Peyer's patch (tissue), 4 donors: ENCODE data around the gene PRPF19. TPM values are rescaled to one million over a fixed set of nuclear protein-coding genes. Genes with fewer than 3 reads are reported as not detected.

Experiments used
- DNase-seq, 3 donors: peaks; one replicate each; pipeline ENCODE4 v3.0.0-alpha.2; 2017 to 2019
- H3K27ac ChIP-seq, 4 donors: fragments of 200-600 bp; sonication (generic); one replicate each; pipeline ENCODE4 v1.5.1; 2016 to 2019
- H3K27me3 ChIP-seq, 2 donors: fragments of 200-600 bp; sonication (generic); one replicate each; pipeline ENCODE4 v1.5.1; 2019
- H3K36me3 ChIP-seq, 3 donors: fragments of 200-600 bp; sonication (generic); one replicate each; pipeline ENCODE4 v1.5.1; 2016 to 2019
- H3K4me1 ChIP-seq, 4 donors: fragments of 200-600 bp; sonication (generic); one replicate each; pipeline ENCODE4 v1.5.1; 2016 to 2019
- H3K4me3 ChIP-seq, 4 donors: fragments of 200-600 bp; sonication (generic); 1 replicate in 3 of 4; 2 replicates in 1 of 4; pipeline ENCODE4 v1.5.1; 2016 to 2019; ENCODE audit warnings: mild to moderate bottlenecking in 1 of 4
- H3K9me3 ChIP-seq, 4 donors: fragments of 200-600 bp; sonication (generic); one replicate each; pipeline ENCODE4 v1.5.1; 2016 to 2019; ENCODE audit warnings: mild to moderate bottlenecking in 1 of 4
- POLR2A ChIP-seq, 2 donors: fragments of 450-650 bp; IDR thresholded peaks; one replicate each; pipeline ENCODE4 v1.5.1; 2017; ENCODE audit warnings: antibody characterized with exemption in 2 of 2, mild to moderate bottlenecking in 2 of 2, moderate library complexity in 2 of 2
- total RNA-seq, 4 donors: library from RNA; depleted of rRNA; stranded (reverse); fragments of >200 nt; gene quantifications; one replicate each; pipeline ENCODE4 v1.1.0, GENCODE V29; 2016
- TF ChIP-seq, protein P1 (sequence below), 6 experiments: fragments of 450-650 bp in 4 of 6; fragments of 200-600 bp in 2 of 6; sonication (generic) in 1 of 6; IDR thresholded peaks; one replicate each; pipeline ENCODE4 v1.5.1; 2017 to 2019; ENCODE audit warnings: antibody characterized with exemption in 6 of 6, mild to moderate bottlenecking in 3 of 6, moderate library complexity in 1 of 6

PRPF19 gene
- total RNA-seq, 4 donors from 2014 or later: 36.1 to 53.4 (median 46.5) TPM

DNA sequence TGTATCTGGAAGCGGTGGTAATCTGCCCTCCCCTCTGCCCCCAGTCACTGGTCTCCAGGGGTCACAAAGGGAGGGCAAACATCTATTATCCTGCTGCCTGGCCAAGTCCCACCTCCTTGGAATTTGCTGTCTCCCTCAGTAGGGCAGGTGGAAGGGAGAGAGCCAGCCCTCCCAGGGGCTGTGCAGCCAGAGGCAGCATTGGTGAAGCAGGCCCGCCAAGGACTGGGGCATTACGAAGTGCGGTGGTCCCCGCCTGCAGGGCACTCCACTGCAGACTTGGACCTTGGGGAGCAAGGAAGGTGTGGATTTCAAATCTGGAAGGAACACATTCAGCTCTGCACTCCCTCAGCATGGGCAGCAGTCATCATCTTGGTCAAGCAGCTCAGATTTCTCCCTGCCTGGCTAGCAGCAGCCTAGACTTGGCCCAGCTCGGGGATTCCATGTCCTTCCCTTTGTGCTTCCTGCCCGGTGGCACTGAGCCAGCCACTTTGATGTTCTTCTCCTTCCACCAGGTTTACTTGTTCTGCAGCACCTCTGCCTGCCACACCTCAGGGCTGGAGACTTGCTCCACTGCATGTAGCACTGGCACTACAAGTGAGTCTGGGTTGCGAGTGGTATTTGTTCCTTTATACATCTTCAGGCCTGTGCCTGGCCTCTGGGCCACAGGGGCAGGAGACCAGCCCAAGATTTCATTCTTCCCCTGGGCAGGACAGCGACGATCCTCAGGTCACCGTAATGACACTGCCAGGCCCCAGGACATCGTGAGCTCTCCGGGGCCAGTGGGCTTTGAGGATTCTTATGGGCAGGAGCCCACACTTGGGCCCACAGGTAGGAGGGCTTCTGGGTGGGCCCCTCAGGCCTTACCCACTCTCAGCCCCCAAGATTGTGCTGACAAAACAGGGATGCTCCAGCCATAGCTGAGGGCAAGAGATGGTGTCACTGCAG, 31.7 kb downstream of the PRPF19 start:
- Histone ChIP-seq H3K36me3 (no peaks in the 10 kb centered on the region), H3K4me3 (no peak overlapping the region), H3K9me3 (no peaks in the 10 kb centered on the region), H3K4me1 (peaks cover 0 to 15% (median 0%) of the 10 kb centered on the region in 4 donors), H3K27ac (no peak overlapping the region), H3K27me3 (no peaks in the 10 kb centered on the region)
- peak in 2 of 3 donors; percentile 35 to 36 for DNase-seq
- TF ChIP-seq, protein P1, sequence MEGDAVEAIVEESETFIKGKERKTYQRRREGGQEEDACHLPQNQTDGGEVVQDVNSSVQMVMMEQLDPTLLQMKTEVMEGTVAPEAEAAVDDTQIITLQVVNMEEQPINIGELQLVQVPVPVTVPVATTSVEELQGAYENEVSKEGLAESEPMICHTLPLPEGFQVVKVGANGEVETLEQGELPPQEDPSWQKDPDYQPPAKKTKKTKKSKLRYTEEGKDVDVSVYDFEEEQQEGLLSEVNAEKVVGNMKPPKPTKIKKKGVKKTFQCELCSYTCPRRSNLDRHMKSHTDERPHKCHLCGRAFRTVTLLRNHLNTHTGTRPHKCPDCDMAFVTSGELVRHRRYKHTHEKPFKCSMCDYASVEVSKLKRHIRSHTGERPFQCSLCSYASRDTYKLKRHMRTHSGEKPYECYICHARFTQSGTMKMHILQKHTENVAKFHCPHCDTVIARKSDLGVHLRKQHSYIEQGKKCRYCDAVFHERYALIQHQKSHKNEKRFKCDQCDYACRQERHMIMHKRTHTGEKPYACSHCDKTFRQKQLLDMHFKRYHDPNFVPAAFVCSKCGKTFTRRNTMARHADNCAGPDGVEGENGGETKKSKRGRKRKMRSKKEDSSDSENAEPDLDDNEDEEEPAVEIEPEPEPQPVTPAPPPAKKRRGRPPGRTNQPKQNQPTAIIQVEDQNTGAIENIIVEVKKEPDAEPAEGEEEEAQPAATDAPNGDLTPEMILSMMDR (IDR thresholded peaks at IDR 0.05): no peak
- no peak for TF ChIP-seq POLR2A (IDR thresholded peaks at IDR 0.05)

DNA sequence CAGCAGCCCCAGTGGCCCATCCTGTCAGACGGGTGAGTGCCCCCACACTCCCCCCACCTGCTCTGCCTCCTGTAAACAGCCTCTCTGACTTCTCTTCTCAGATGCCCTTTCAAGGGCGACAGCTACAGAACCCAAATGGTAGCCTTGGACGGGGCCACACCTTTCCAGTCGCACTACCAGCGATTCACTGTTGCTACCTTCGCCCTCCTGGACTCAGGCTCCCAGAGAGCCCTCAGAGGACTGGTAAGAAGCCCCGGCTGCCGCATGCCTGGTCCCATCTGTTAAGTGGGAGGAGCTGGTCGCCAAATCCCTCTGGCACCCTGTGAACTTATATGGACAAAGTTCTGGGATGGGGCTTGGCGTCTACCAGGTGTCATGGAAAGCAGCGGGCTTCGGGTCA, 32.9 kb downstream of the PRPF19 start:
- H3K27ac ChIP-seq: peak overlapping the region in 2 of 4 donors; percentile 48 to 65
- no peak overlapping the region for H3K4me3 ChIP-seq
- no peaks in the 10 kb centered on the region for H3K27me3 ChIP-seq
- TF ChIP-seq, protein P1 (IDR thresholded peaks at IDR 0.05): no peak
- no peak for TF ChIP-seq POLR2A (IDR thresholded peaks at IDR 0.05)
- H3K4me1 ChIP-seq: peaks cover 0 to 15% (median 0%) of the 10 kb centered on the region in 4 donors
- no peaks in the 10 kb centered on the region for H3K9me3 ChIP-seq
- no peaks in the 10 kb centered on the region for H3K36me3 ChIP-seq
- peak in 2 of 3 donors; percentile 29 to 41 for DNase-seq

GRCh38 chr11:60872961-60873524, 33.3 kb downstream of the PRPF19 start:
- Histone ChIP-seq H3K27me3 (no peaks in the 10 kb centered on the region), H3K36me3 (no peaks in the 10 kb centered on the region), H3K4me3 (no peak overlapping the region), H3K4me1 (peaks cover 0 to 15% (median 0%) of the 10 kb centered on the region in 4 donors), H3K9me3 (no peaks in the 10 kb centered on the region), H3K27ac (peak overlapping the region in 2 of 4 donors; percentile 48 to 65)
- DNase-seq: peak in 2 of 3 donors; percentile 48 to 54
- TF ChIP-seq, protein P1 (IDR thresholded peaks at IDR 0.05): no peak
- no peak for TF ChIP-seq POLR2A (IDR thresholded peaks at IDR 0.05)

DNA sequence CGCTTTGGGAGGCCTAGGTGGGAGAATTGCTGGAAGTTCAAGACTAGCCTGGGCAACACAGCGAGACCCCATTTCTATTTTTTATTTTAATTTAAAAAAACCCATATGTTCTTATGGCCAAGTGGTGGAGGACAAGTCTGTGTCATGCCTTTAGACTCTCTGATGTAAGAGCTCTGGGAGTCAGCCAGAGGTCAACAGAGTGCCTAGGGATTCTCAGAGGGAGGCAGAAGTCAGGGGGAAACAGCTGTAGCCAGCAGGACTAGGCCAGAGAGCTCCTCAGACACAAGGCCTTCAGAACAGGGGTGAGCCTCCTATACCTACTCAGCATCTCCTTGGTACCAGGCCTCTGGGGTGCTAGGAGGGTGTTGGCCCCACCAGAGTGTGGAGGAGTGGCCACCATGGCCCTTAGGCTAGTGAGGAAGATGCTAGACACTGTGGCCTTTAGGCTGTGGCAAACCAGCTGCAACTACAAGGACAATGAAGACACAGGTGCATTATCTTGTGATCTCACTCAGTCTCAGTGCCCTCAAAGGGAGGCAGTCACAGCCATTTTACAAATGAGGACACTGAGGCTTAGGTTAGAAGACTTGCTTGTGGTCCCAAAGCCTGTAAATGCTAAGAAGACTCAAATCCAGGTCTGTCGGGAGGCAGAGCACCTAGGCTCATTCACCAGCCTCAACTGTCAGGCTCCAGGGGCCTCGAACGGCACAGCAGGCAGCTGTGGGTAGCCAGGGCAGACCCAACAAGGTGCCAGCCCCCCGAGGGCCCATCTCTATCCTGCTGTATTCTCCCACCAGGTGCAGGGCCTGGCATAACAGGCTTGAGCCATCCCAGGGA, 34.0 kb downstream of the PRPF19 start:
- H3K27ac ChIP-seq: peak overlapping the region in 3 of 4 donors; percentile 48 to 65 (median 57)

More for the DNA sequence above, 34.0 kb downstream of the PRPF19 start:
- H3K4me3 ChIP-seq: no peak overlapping the region
- no peaks in the 10 kb centered on the region for H3K9me3 ChIP-seq
- no peaks in the 10 kb centered on the region for H3K36me3 ChIP-seq
- no peaks in the 10 kb centered on the region for H3K27me3 ChIP-seq
- TF ChIP-seq, protein P1 (IDR thresholded peaks at IDR 0.05): no peak
- no peak for TF ChIP-seq POLR2A (IDR thresholded peaks at IDR 0.05)
- DNase-seq: peak in 2 of 3 donors; percentile 41 to 55
- H3K4me1 ChIP-seq: peaks cover 0 to 15% (median 0%) of the 10 kb centered on the region in 4 donors
